Esophagus muscularis mucosa (tissue), 3 donors: ENCODE measurements around the gene LTB4R.

Experiments
- EP300 ChIP-seq: sonication (generic); formaldehyde crosslinking; IDR thresholded peaks from one replicate; pipeline ENCODE4 v1.6.1; 2017; ENCODE audit warnings: antibody characterized with exemption
- TF ChIP-seq, protein P1 (sequence below), 3 experiments: fragments of 200-600 bp in 2 of 3; fragments of 450-650 bp in 1 of 3; sonication (generic) in 2 of 3; IDR thresholded peaks; one replicate each; pipeline ENCODE4 v1.5.1; 2017 to 2019; ENCODE audit warnings: antibody characterized with exemption in 3 of 3, mild to moderate bottlenecking in 2 of 3, moderate library complexity in 1 of 3

DNA sequence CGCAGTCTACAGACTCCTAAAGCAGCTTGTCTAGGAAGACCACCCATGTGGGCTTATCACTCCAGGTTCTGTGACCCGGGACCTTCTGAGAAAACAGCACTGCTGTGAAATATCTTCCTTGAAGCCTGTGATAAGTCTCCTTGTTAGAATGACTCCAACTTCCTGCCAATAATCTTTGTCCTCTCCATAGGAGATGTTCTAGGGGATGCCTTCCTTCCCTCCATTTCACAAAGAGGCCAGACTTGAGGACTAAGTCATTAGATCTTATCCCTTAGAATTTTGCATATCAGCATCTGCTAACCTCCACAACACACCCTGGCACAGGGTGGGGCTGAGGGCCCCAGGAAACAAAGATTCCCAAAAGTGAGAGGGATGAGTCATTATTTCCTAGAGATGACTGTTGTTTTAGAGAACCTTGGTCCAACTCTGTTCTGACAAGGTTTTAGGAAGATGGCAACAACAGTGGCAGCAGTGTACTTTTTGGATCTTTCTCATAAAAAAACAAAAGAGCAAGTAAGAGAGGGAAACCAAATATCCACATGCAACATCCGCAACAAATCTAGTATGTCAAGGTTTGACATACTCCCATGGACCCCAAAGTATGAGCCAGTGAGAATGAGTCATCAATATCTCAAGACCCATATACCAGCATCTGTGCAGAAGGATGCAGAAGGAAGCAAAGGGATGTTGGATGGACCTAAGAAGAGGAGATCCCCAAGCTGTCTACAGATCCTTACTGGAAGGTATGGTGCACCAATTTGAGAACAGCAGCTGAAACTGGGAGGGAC, 6.0 kb downstream of the LTB4R start:
- TF ChIP-seq EP300 = no peak
- TF ChIP-seq, protein P1, sequence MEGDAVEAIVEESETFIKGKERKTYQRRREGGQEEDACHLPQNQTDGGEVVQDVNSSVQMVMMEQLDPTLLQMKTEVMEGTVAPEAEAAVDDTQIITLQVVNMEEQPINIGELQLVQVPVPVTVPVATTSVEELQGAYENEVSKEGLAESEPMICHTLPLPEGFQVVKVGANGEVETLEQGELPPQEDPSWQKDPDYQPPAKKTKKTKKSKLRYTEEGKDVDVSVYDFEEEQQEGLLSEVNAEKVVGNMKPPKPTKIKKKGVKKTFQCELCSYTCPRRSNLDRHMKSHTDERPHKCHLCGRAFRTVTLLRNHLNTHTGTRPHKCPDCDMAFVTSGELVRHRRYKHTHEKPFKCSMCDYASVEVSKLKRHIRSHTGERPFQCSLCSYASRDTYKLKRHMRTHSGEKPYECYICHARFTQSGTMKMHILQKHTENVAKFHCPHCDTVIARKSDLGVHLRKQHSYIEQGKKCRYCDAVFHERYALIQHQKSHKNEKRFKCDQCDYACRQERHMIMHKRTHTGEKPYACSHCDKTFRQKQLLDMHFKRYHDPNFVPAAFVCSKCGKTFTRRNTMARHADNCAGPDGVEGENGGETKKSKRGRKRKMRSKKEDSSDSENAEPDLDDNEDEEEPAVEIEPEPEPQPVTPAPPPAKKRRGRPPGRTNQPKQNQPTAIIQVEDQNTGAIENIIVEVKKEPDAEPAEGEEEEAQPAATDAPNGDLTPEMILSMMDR (IDR thresholded peaks at IDR 0.05) = no peak
